Stomach (tissue), 4 donors: ENCODE results near the gene GNAI3.

ENCODE experiments used
- CTCF ChIP-seq, 7 experiments: fragments of 450-650 bp in 4 of 7; fragments of 200-600 bp in 3 of 7; sonication (generic) in 3 of 7; IDR thresholded peaks; one replicate each; pipeline ENCODE4 v1.5.1; 2016 to 2019; ENCODE audit warnings: antibody characterized with exemption in 7 of 7, control low read depth in 2 of 7, mild to moderate bottlenecking in 1 of 7
- POLR2A ChIP-seq, 4 donors: fragments of 450-650 bp; IDR thresholded peaks; one replicate each; pipeline ENCODE4 v1.6.1; 2016; ENCODE audit warnings: antibody characterized with exemption in 4 of 4, control low read depth in 2 of 4, mild to moderate bottlenecking in 1 of 4, moderate library complexity in 1 of 4
- POLR2AphosphoS5 ChIP-seq, 3 donors: sonication (generic); formaldehyde crosslinking; IDR thresholded peaks; one replicate each; pipeline ENCODE4 v1.6.1; 2016; ENCODE audit warnings: antibody characterized with exemption in 3 of 3

DNA sequence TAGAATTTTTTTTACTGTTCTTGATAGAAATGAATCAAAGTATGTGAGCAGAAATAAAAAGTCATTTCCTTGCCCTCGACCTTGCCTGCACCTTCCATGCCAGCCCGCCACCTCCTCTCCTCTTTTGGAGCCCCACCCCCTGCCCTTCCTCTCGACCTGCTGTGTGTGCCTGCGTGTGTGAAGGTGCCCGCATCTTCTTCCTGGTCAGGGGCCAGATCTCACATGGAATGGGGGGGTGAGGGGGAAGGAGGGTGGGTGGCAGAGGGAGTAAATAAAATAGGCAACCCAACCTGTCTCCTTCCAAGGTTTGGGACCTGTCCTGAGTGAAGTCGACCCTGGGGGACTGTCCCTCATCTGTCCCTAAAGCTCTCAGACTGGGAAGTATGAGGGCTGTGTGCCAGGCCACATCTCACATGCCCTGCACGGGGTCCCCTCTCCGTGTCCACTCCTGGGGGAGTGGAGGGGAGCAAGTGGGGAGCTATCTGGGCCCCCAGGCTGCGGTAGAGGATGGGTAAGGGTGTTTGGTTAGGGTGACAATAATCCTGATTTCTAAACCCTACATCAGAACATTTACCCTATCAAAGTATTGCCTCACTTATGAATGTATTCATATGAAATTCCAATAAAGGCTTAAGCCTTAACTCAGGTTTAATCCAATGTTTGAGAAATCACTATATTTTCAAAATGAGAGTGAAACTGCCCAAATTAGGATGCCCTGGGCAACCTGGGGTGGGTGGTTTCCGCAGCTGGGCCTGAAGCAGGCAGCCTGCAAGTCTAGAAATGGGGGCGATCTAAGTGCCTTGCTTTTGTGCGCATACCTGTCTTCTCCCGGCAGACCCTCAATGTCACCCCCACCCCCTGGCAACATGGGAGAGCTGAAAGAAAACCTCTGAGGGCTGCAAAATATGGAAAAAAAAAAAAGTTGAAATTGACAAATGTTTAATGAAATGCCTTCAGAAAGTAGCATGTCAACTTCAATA, 86.6 kb downstream of the GNAI3 start:
- TF ChIP-seq CTCF (IDR thresholded peaks at IDR 0.05) (no peak), POLR2A (IDR thresholded peaks at IDR 0.05) (no peak), POLR2AphosphoS5 (IDR thresholded peaks at IDR 0.05) (no peak)
